Measurements from ENCODE around the gene N4BP2L2.

The N4BP2L2 gene

GRCh38 chr13:32390484-32390883, 148.1 kb downstream of the N4BP2L2 start:
- Histone ChIP-seq H3K9ac (ENCODE audit: low read length in 5 of 5) (no peak overlapping the region), H3K9me3 (ENCODE audit: control insufficient read depth in 5 of 5, low read length in 5 of 5) (no peaks in the 10 kb centered on the region), H3K4me3 (ENCODE audit: low read depth in 1 of 5, low read length in 5 of 5) (no peak overlapping the region), H3K4me1 (ENCODE audit: control insufficient read depth in 5 of 5, insufficient read depth in 5 of 5, low read length in 5 of 5) (no peaks in the 10 kb centered on the region), H3K27ac (ENCODE audit: low read depth, low read length) (no peak overlapping the region), H3K36me3 (ENCODE audit: control insufficient read depth in 5 of 5, insufficient read depth in 5 of 5, low read length in 5 of 5) (no peaks in the 10 kb centered on the region), H3K27me3 (ENCODE audit: control insufficient read depth in 5 of 5, insufficient read depth in 4 of 5, low read length in 5 of 5) (no peaks in the 10 kb centered on the region)

DNA sequence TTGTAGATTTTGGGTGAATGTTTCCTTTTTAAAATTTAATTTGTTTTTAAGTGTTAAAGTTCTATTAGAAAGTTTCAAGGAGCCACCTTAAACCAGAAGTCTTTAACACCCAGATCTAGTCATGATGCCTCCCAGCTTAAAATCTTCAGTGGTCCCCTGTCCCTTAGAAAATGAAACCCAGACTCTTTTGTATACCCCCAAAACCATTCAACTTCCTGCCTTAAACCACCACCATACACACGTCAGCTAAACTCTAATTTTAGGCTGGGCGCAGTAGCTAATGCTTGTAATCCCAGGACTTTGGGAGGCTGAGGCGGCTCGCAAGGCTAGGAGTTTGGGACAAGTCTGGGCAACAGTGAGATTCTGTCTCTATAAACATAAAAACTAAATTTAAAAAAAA, 148.5 kb downstream of the N4BP2L2 start:
- H3K36me3 ChIP-seq (ENCODE audit: control insufficient read depth in 5 of 5, insufficient read depth in 5 of 5, low read length in 5 of 5), result no peaks in the 10 kb centered on the region
- no peak overlapping the region for H3K27ac ChIP-seq (ENCODE audit: low read depth, low read length)
- H3K9ac ChIP-seq (ENCODE audit: low read length in 5 of 5), result no peak overlapping the region
- no peaks in the 10 kb centered on the region for H3K4me1 ChIP-seq (ENCODE audit: control insufficient read depth in 5 of 5, insufficient read depth in 5 of 5, low read length in 5 of 5)
- no peaks in the 10 kb centered on the region for H3K9me3 ChIP-seq (ENCODE audit: control insufficient read depth in 5 of 5, low read length in 5 of 5)
- no peak overlapping the region for H3K4me3 ChIP-seq (ENCODE audit: low read depth in 1 of 5, low read length in 5 of 5)
- no peaks in the 10 kb centered on the region for H3K27me3 ChIP-seq (ENCODE audit: control insufficient read depth in 5 of 5, insufficient read depth in 4 of 5, low read length in 5 of 5)

GRCh38 chr13:32385410-32385809, 153.2 kb downstream of the N4BP2L2 start:
- Histone ChIP-seq H3K9me3 (ENCODE audit: control insufficient read depth in 5 of 5, low read length in 5 of 5) (no peaks in the 10 kb centered on the region), H3K4me1 (ENCODE audit: control insufficient read depth in 5 of 5, insufficient read depth in 5 of 5, low read length in 5 of 5) (no peaks in the 10 kb centered on the region), H3K36me3 (ENCODE audit: control insufficient read depth in 5 of 5, insufficient read depth in 5 of 5, low read length in 5 of 5) (no peaks in the 10 kb centered on the region), H3K27me3 (ENCODE audit: control insufficient read depth in 5 of 5, insufficient read depth in 4 of 5, low read length in 5 of 5) (no peaks in the 10 kb centered on the region), H3K4me3 (ENCODE audit: low read depth in 1 of 5, low read length in 5 of 5) (no peak overlapping the region), H3K9ac (ENCODE audit: low read length in 5 of 5) (no peak overlapping the region), H3K27ac (ENCODE audit: low read depth, low read length) (no peak overlapping the region)

GRCh38 chr13:32384702-32385101, 153.9 kb downstream of the N4BP2L2 start:
- no peak overlapping the region for H3K4me3 ChIP-seq (ENCODE audit: low read depth in 1 of 5, low read length in 5 of 5)
- H3K9me3 ChIP-seq (ENCODE audit: control insufficient read depth in 5 of 5, low read length in 5 of 5), result no peaks in the 10 kb centered on the region
- H3K36me3 ChIP-seq (ENCODE audit: control insufficient read depth in 5 of 5, insufficient read depth in 5 of 5, low read length in 5 of 5), result no peaks in the 10 kb centered on the region
- H3K27me3 ChIP-seq (ENCODE audit: control insufficient read depth in 5 of 5, insufficient read depth in 4 of 5, low read length in 5 of 5), result no peaks in the 10 kb centered on the region
- H3K27ac ChIP-seq (ENCODE audit: low read depth, low read length), result no peak overlapping the region
- H3K9ac ChIP-seq (ENCODE audit: low read length in 5 of 5), result no peak overlapping the region
- H3K4me1 ChIP-seq (ENCODE audit: control insufficient read depth in 5 of 5, insufficient read depth in 5 of 5, low read length in 5 of 5), result no peaks in the 10 kb centered on the region

- H3K36me3 ChIP-seq (ENCODE audit: control insufficient read depth in 5 of 5, insufficient read depth in 5 of 5, low read length in 5 of 5), result no peaks in the 10 kb centered on the region
- H3K4me1 ChIP-seq (ENCODE audit: control insufficient read depth in 5 of 5, insufficient read depth in 5 of 5, low read length in 5 of 5), result no peaks in the 10 kb centered on the region
- no peak overlapping the region for H3K27ac ChIP-seq (ENCODE audit: low read depth, low read length)
- no peaks in the 10 kb centered on the region for H3K9me3 ChIP-seq (ENCODE audit: control insufficient read depth in 5 of 5, low read length in 5 of 5)
- no peaks in the 10 kb centered on the region for H3K27me3 ChIP-seq (ENCODE audit: control insufficient read depth in 5 of 5, insufficient read depth in 4 of 5, low read length in 5 of 5)
- H3K9ac ChIP-seq (ENCODE audit: low read length in 5 of 5), result no peak overlapping the region
- no peak overlapping the region for H3K4me3 ChIP-seq (ENCODE audit: low read depth in 1 of 5, low read length in 5 of 5)
Measured at GRCh38 chr13:32383836-32384618, 154.6 kb downstream of the N4BP2L2 start.
